NT2/D1 (cell line): Measurements from ENCODE around the gene SLCO1C1.
A peak's percentile ranks its signal among the peaks of the same experiment; 100 is the strongest.

Source experiments
- DNase-seq: peaks from one replicate; pipeline ENCODE4 v3.0.0-alpha.2; 2011; ENCODE audit warnings: low read depth, low spot score
- H3K27me3 ChIP-seq: 2 replicates; pipeline ENCODE4 v1.6.0; 2011; ENCODE audit warnings: mild to moderate bottlenecking; ENCODE audit not compliant: insufficient read length, insufficient read depth
- H3K36me3 ChIP-seq: 2 replicates; pipeline ENCODE4 v1.6.1; 2011; ENCODE audit warnings: mild to moderate bottlenecking, low read length, mixed read lengths; ENCODE audit not compliant: insufficient read depth, insufficient read length
- H3K4me1 ChIP-seq: 2 replicates; pipeline ENCODE4 v1.5.1; 2011; ENCODE audit not compliant: insufficient read depth, insufficient read length
- H3K4me3 ChIP-seq: 2 replicates; pipeline ENCODE4 v1.5.1; 2011; ENCODE audit warnings: low read depth; ENCODE audit not compliant: insufficient read length
- H3K9ac ChIP-seq: 2 replicates; pipeline ENCODE4 v1.6.0; 2011; ENCODE audit warnings: low read depth; ENCODE audit not compliant: insufficient read length
- H3K9me3 ChIP-seq: 2 replicates; pipeline ENCODE4 v1.5.1; 2011; ENCODE audit warnings: mild to moderate bottlenecking, low read length; ENCODE audit not compliant: insufficient read depth
- SUZ12 ChIP-seq: IDR thresholded peaks from 2 replicates; pipeline ENCODE4 v1.6.1; 2011; ENCODE audit not compliant: insufficient read length, insufficient read depth; ENCODE audit errors: extremely low read depth
- YY1 ChIP-seq: IDR thresholded peaks from 2 replicates; pipeline ENCODE4 v1.6.1; 2011; ENCODE audit not compliant: insufficient read length, insufficient read depth
- ZNF274 ChIP-seq: IDR thresholded peaks from 2 replicates; pipeline ENCODE4 v1.6.1; 2011; ENCODE audit warnings: mild to moderate bottlenecking, low read depth, low read length

SLCO1C1 gene

GRCh38 chr12:20798554-20798953, 103.4 kb downstream of the SLCO1C1 start:
- no peak overlapping the region for H3K4me3 ChIP-seq
- no peak for TF ChIP-seq ZNF274
- TF ChIP-seq SUZ12, result no peak
- no peak for TF ChIP-seq YY1
- no peaks in the 10 kb centered on the region for H3K4me1 ChIP-seq
- no peaks in the 10 kb centered on the region for H3K27me3 ChIP-seq
- H3K9ac ChIP-seq, result no peak overlapping the region
- peak; percentile 48 for DNase-seq
- no peaks in the 10 kb centered on the region for H3K36me3 ChIP-seq
- peaks cover 7% of the 10 kb centered on the region; the same call in 1 of the 2 replicates for H3K9me3 ChIP-seq

- Histone ChIP-seq H3K4me3 (no peak overlapping the region), H3K36me3 (no peaks in the 10 kb centered on the region), H3K4me1 (no peaks in the 10 kb centered on the region), H3K9ac (no peak overlapping the region), H3K9me3 (no peaks in the 10 kb centered on the region), H3K27me3 (no peaks in the 10 kb centered on the region)
- no peak for DNase-seq
- TF ChIP-seq ZNF274 (no peak), SUZ12 (no peak), YY1 (no peak)
Observed at GRCh38 chr12:20800160-20800559, 105.0 kb downstream of the SLCO1C1 start.

- H3K4me1 ChIP-seq, result no peaks in the 10 kb centered on the region
- no peaks in the 10 kb centered on the region for H3K27me3 ChIP-seq
- no peak overlapping the region for H3K4me3 ChIP-seq
- H3K9me3 ChIP-seq, result no peaks in the 10 kb centered on the region
- TF ChIP-seq SUZ12, result no peak
- no peak for DNase-seq
- no peaks in the 10 kb centered on the region for H3K36me3 ChIP-seq
- no peak overlapping the region for H3K9ac ChIP-seq
Observed at GRCh38 chr12:20801035-20801434, 105.9 kb downstream of the SLCO1C1 start.
